WTC11 (cell line): ENCODE measurements around the gene NMUR2. TPM values are rescaled to one million over a fixed set of nuclear protein-coding genes. Genes with fewer than 3 reads are reported as not detected.

Source experiments
- ATAC-seq: fragments of 200-7000 bp; cut with Tn5 transposase; 2 replicates; pipeline ENCODE4 v1.10.0; 2021; ENCODE audit warnings: mild to moderate bottlenecking, moderate library complexity
- CTCF ChIA-PET: fragments of 300-600 bp; sonication (Branson Sonifier 250); formaldehyde crosslinking; loops from one replicate; lab custom pipeline; 2021; ENCODE audit warnings: antibody characterized with exemption; lab: Charles Lee
- POLR2A ChIA-PET: fragments of 350-600 bp; sonication (Branson Sonifier 250); formaldehyde crosslinking; loops from one replicate; lab custom pipeline; 2021; ENCODE audit warnings: antibody characterized with exemption; lab: Charles Lee
- DNase-seq: peaks from one replicate; pipeline ENCODE4 v3.0.0; 2021; ENCODE audit warnings: low spot score
- H3K27ac Mint-ChIP-seq: 2 replicates; pipeline ENCODE4 v1.8.0; 2021; ENCODE audit warnings: mixed read lengths
- H3K27me3 Mint-ChIP-seq: 2 replicates; pipeline ENCODE4 v1.8.0; 2021; ENCODE audit warnings: low read depth, mild to moderate bottlenecking, moderate library complexity, mixed read lengths
- H3K36me3 Mint-ChIP-seq: 2 replicates; pipeline ENCODE4 v1.8.0; 2021; ENCODE audit warnings: mixed read lengths
- H3K4me1 Mint-ChIP-seq: 2 replicates; pipeline ENCODE4 v1.8.0; 2022; ENCODE audit warnings: mixed read lengths
- H3K4me3 Mint-ChIP-seq: 2 replicates; pipeline ENCODE4 v1.8.0; 2021; ENCODE audit warnings: mild to moderate bottlenecking, moderate library complexity, mixed read lengths
- H3K9me3 Mint-ChIP-seq: 2 replicates; pipeline ENCODE4 v1.8.0; 2021; ENCODE audit warnings: mixed read lengths
- ATF6 ChIP-seq: sonication (generic); formaldehyde crosslinking; IDR thresholded peaks from 2 replicates; pipeline ENCODE4 v1.8.1; 2023; ENCODE audit warnings: mild to moderate bottlenecking, missing genetic modification reagents
- ELF4 ChIP-seq: sonication (generic); formaldehyde crosslinking; IDR thresholded peaks from 2 replicates; pipeline ENCODE4 v1.8.1; 2022; ENCODE audit warnings: low read depth, mild to moderate bottlenecking, moderate library complexity, missing genetic modification reagents
- GABPB1 ChIP-seq: sonication (generic); formaldehyde crosslinking; IDR thresholded peaks from 2 replicates; pipeline ENCODE4 v1.8.1; 2023; ENCODE audit warnings: mild to moderate bottlenecking, missing genetic modification reagents
- HMGA2 ChIP-seq: fragments of 250-450 bp; sonication (Bioruptor Pico); IDR thresholded peaks from 2 replicates; pipeline ENCODE4 v1.4.0; 2021; ENCODE audit warnings: mild to moderate bottlenecking, moderate library complexity
- IRF1 ChIP-seq: sonication (generic); formaldehyde crosslinking; IDR thresholded peaks from 2 replicates; pipeline ENCODE4 v1.8.0; 2023; ENCODE audit warnings: missing genetic modification reagents
- MXD4 ChIP-seq: fragments of 250-450 bp; sonication (Bioruptor Pico); IDR thresholded peaks from 2 replicates; pipeline ENCODE4 v1.8.0; 2021; ENCODE audit warnings: mild to moderate bottlenecking, moderate library complexity, borderline replicate concordance
- NFE2L1 ChIP-seq: sonication (generic); formaldehyde crosslinking; IDR thresholded peaks from 2 replicates; pipeline ENCODE4 v1.8.1; 2023; ENCODE audit warnings: missing genetic modification reagents
- SOX15 ChIP-seq: fragments of 250-450 bp; sonication (Bioruptor Pico); IDR thresholded peaks from 2 replicates; pipeline ENCODE4 v1.9.0; 2021; ENCODE audit warnings: mild to moderate bottlenecking
- STAT6 ChIP-seq: sonication (generic); formaldehyde crosslinking; conservative IDR thresholded peaks from 2 replicates; pipeline ENCODE4 v1.8.1; 2023; ENCODE audit warnings: mild to moderate bottlenecking, low read depth, missing genetic modification reagents, moderate library complexity
- ZBTB21 ChIP-seq: sonication (generic); formaldehyde crosslinking; IDR thresholded peaks from 2 replicates; pipeline ENCODE4 v1.8.1; 2023; ENCODE audit warnings: mild to moderate bottlenecking, missing genetic modification reagents, borderline replicate concordance
- ZNF532 ChIP-seq: fragments of 250-450 bp; sonication (Bioruptor Pico); IDR thresholded peaks from 2 replicates; pipeline ENCODE4 v1.9.0; 2021; ENCODE audit warnings: mild to moderate bottlenecking, borderline replicate concordance
- total RNA-seq: library from RNA; stranded (reverse); gene quantifications from 3 replicates; pipeline ENCODE4 v1.2.3, GENCODE V29; 2021

The NMUR2 gene
- total RNA-seq, 1 experiment from 2014 or later: not detected

GRCh38 chr5:152400846-152401245 is 4.2 kb downstream of the NMUR2 start (continued):
- TF ChIP-seq MXD4 (CRISPR knock-in tag) (no peak), HMGA2 (no peak), NFE2L1 (CRISPR knock-in tag) (no peak), GABPB1 (CRISPR knock-in tag) (no peak)

- ChIA-PET POLR2A (no interaction called here), CTCF (no interaction called here)
- no peak overlapping the region for H3K4me3 Mint-ChIP-seq
- H3K27me3 Mint-ChIP-seq: no peaks in the 10 kb centered on the region
- ATAC-seq (no peak), DNase-seq (no peak)
- no peak overlapping the region for H3K27ac Mint-ChIP-seq
- H3K36me3 Mint-ChIP-seq: no peaks in the 10 kb centered on the region
- 0 out of 2 replicates have a peak, but pooled peaks cover 1% of the 10 kb centered on the region for H3K4me1 Mint-ChIP-seq
- no peaks in the 10 kb centered on the region for H3K9me3 Mint-ChIP-seq
- TF ChIP-seq SOX15 (no peak), ATF6 (CRISPR knock-in tag) (no peak), ELF4 (CRISPR knock-in tag) (no peak), STAT6 (CRISPR knock-in tag) (no peak), ZBTB21 (CRISPR knock-in tag) (no peak)
Measured at GRCh38 chr5:152397581-152397980, 7.5 kb downstream of the NMUR2 start.

- ATAC-seq (no peak), DNase-seq (no peak)
- POLR2A ChIA-PET: no interaction called here
- peaks cover 24% of the 10 kb centered on the region for H3K36me3 Mint-ChIP-seq
- H3K9me3 Mint-ChIP-seq: peaks cover 37% of the 10 kb centered on the region
- TF ChIP-seq ZNF532 (CRISPR knock-in tag): no peak
- TF ChIP-seq, all 79 proteins: peak for 0
- H3K4me3 Mint-ChIP-seq: no peak overlapping the region
- CTCF ChIA-PET: no interaction called here
- peaks cover 5% of the 10 kb centered on the region; the same call in 1 of the 2 replicates for H3K27me3 Mint-ChIP-seq
- H3K27ac Mint-ChIP-seq: no peak overlapping the region
- H3K4me1 Mint-ChIP-seq: peaks cover 13% of the 10 kb centered on the region
Measured at GRCh38 chr5:152393441-152393840, 11.6 kb downstream of the NMUR2 start.

GRCh38 chr5:152389208-152389849 is 15.8 kb downstream of the NMUR2 start:
- ATAC-seq (no peak), DNase-seq (no peak)
- Mint-ChIP-seq H3K9me3 (peaks cover 39% of the 10 kb centered on the region), H3K4me1 (peaks cover 22% of the 10 kb centered on the region), H3K27me3 (peaks cover 5% of the 10 kb centered on the region; the same call in 1 of the 2 replicates), H3K27ac (no peak overlapping the region), H3K4me3 (no peak overlapping the region), H3K36me3 (peaks cover 26% of the 10 kb centered on the region)
- ChIA-PET POLR2A (no interaction called here), CTCF (no interaction called here)
- no peak for TF ChIP-seq IRF1 (CRISPR knock-in tag)
